DMS153 (cell line): ENCODE measurements around the gene INAFM1.
A peak's percentile ranks its signal among the peaks of the same experiment; 100 is the strongest.
"Not testable (repeated sequence)": the region's sequence is repeated elsewhere in the genome, so short reads cannot be mapped to it uniquely, and the experiment has no call there.

Experiments
- DNase-seq: peaks from one replicate; lab custom pipeline; 2025; lab: John Stamatoyannopoulos, UW

Gene INAFM1

DNA sequence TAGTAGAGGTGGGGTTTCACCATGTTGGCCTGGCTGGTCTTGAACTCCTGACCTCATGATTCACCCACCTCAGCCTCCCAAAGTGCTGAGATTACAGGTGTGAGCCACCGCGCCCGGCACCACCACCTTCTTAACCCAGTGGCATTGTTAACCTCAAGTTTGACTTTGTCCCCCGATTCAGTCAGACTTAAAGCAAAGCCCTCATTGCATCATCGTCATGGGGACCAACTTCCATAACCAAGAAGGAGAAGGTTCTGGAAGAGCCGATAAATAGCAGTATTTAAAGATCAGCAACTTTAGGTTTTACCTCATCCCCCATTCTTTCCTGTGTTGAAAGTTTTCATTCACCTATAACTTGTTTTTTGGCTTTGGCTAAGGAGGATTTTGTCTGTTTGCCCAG is 6.7 kb upstream of the INAFM1 start:
- no peak for DNase-seq

DNA sequence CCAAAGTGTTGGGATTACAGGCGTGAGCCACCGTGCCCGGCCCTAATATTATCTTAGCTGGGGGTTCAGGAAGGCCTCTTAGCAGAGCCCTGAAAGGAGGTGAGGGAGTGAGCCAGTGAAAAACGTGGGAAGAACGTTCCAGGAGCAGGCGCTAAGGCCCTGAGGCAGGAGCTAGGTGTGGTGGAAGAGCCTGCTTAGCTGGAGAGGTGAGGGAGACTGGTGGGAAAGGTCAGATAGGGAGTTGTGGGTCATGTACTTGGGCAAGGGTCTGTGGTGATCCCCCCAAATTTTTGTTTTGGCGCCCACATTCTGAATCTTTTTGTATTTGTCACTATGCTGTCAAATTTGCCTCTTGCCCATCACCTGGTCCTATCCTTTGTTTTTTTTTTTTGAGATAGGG is 5.1 kb upstream of the INAFM1 start:
- DNase-seq, result no peak

DNA sequence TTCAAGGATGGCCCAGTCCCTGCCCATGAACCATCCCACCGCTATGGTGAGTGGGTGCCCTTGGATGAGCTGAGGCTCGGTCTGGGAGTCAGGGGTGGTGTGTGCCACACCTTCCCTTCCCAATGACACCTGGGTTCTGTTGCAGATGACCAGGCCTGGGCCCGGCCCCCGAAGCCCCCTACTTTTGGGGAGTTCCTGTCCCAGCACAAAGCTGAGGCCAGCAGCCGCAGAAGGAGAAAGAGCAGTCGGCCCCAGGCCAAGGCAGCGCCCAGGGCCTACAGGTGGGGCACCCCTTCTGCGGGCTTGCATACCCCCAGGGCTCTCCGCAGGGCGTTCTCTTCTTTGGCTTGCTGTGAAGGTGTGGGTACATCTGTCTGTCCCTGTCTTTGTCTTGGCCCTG is 4.3 kb upstream of the INAFM1 start:
- DNase-seq, result no peak

DNA sequence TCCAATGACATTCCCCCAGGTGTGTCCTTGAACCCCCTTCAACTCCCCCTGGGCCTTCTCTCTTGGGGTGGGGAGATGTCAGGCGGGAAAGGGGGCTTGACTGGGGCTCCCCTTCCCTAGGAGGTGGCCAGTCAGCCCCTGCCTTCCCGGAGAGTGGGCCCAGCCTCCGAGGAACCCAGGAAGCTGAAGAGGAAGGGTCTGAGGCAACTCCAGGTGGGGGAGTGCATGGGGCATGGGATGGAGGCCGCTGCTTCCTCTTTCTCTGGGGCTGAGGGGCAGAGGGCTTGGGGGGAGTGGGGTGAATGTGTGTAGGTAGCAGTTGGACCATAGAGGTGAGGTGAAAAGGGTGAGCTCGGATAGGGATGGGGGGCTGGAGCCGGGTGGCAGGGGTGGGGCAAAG is 2.7 kb upstream of the INAFM1 start:
- no peak for DNase-seq

DNA sequence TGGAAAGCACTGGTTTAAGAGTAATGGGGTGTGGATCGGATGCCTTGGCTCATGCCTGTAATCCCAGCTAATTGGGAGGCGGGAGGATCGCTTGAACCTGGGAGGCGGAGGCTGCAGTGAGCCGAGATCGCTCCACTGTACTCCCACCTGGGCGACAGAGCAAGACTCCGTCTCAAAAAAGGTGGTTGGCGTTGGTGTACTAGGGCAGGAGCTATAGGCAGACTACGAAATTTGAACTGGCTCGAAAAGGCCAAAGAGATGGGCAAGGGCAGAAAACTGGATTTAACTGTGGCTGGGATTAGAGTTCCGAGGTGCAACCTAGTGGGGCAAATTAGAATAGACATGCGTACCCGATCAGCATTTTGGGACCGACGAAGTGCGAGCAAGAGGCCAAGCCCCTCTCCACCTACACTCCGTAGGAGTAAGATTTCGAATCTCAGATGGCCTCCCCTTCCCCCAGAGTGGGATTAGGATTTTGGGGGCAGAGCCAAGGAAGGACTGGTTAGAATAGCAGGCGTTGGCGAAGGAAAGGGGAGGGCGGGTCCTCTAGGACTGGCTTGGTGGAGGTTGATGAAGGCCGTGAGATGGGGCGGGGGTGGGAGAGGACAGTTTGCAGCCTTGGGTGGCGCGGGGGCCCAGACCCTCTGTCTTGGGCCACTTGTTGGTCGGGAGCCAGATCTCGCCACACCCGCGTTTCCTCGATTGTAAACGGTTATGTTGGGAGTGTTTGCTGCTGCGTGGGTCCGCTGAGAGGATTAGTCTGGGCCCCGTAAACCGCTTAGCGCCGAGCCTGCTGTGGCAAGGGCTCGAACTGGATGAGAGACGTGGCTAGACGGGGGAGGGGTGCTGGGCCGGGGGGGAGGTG is 2.0 kb upstream of the INAFM1 start:
- DNase-seq, result no peak

DNA sequence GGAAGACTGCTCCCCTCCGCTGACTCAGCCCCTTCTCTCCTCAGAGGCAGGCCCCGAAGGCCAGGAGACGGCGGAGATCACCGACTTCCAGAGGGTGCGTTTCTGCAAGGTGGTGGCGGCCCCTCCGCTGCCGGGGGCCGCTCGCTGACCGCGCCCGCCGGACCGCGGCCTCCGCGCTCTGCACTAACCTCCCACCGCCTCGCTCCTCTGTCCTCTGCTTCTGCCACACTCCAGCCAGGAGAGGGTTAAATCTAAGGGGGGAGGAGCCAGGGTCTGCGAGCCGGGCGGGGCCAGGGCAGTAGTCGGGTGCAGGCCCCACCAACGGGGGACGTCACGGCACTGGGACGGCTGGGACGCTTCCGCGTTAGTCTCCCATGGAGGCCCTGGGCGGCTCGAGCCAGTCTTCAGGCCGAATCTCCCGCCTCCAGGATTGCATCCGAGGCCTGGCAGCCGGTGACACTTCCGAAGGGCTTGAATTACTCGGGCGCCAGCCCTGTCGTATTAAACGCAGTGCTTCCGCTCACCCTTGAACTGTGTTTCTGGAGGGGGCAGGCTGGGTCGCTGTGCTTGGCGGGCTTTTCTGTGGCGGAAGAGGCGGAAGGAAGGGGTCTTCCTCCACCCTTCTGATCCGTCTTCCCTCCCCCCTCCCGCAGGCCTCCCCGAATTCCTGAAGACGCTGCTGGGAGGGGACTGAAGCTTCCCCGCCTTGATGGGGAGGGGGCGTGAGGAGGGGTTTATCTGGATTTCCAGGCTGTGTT is 1.2 kb upstream of the INAFM1 start:
- peak; percentile 84 for DNase-seq

DNA sequence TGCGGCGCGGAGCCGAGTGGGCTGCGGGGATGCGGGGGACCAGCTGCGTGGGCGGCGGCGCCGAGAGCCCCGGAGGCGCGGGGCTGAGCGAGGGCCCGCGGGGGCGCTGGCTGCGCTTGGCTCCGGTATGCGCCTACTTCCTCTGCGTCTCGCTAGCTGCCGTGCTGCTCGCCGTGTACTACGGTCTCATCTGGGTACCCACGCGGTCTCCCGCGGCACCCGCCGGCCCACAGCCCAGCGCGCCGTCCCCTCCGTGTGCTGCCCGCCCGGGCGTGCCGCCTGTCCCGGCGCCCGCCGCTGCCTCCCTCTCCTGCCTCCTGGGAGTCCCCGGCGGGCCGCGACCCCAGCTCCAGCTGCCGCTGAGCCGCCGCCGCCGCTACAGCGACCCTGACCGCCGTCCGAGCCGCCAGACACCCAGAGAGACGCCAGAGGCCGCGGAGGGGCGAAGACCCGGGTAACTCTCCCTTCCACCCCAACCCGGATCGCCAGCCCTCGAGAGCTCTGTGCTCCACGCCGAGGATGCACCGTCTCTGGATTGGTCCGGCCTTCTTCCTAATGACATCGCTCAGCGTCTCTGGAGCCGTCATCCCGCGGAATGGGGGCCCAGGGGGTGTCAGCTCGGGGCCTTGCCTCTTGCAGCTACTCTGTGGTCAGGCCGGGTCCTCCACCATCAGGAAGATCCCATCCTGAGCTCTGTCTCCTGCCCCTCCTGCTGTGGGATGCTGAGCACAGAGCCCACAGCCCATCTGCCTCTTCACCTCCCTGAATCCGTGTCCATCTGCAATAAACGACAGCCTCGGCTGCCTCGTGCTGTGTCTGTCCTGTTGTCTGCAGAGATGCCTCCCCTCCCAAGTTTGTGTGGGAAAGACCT is 441 bp downstream of the INAFM1 start:
- no peak for DNase-seq

DNA sequence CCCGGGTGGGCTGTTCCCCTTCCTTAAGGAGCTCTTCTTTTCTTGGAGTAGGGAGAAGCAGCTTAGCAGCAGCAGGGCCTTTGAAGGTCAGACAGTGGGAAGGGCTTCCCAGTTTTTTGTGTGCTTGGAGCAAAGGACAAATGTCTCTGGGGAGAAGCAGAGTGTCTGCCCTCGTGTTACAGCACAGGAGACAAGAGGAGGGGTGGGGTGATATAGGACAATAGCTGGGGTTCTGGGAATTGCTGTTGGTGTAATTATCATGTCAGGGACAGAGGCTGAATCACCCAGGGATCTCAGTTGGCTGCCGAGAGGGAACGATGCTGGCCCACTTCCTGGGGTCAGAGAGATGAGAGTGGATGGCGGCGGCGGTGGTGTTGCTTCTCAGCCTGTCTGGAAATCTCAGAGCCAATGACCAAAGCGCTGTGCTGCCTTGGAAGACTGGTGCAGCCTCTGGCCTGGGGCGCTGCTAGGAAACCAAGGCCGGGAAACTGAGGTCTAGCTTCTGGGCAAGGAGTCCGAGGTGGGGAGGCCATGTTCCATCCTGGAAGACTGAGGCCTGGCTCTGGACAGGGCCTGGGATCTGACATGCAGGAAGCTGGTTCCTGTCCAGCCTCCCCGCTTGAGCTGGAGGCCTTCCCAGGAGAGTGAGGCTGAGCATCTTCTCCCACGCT is 1.2 kb downstream of the INAFM1 start:
- DNase-seq, result peak; percentile 22

DNA sequence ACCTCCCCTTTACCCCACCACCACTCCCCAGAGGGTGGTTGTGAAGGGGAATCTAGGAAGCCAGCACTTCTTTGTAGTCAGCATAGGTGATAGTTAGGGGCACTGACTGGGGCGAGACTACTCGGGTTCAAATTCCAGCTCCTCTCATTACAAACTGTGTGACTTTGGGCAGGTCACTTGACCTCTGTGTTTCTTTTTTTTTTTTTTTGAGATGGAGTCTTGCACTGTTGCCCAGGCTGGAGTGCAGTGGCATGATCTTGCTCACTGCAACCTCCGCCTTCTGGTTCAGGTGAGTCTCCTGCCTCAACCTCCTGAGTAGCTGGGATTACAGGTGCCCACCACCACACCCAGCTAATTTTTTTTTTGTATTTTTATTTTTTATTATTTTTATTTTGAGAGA is 1.8 kb downstream of the INAFM1 start:
- DNase-seq, result not testable (repeated sequence)

DNA sequence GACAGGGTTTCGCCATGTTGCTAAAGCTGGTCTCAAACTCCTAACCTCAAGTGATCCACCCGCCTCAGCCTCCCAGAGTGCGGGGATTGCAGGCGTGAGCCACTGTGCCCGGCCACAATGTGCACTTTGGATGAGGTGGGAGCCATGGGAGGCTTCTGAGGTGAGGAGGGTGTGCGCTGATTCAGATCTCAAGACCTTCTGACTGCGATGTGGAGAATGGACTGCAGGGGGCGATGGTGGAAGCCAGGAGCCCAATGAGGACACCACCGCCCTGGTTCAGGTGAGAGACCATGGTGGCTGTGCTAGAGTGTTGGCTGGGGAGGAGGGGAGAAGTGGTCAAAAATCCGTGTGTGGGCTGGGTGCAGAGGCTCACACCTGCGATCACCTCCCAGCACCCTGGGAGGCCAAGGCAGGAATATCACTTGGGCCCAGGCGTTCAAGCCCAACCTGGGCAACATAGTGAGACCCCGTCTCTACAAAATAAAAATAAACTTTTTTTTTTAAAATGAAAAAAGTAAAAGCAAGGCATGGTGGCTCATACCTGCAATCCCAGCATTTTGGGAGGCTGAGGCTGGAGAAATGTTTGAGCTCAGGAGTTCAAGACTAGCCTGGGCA is 5.6 kb downstream of the INAFM1 start:
- DNase-seq, result no peak

DNA sequence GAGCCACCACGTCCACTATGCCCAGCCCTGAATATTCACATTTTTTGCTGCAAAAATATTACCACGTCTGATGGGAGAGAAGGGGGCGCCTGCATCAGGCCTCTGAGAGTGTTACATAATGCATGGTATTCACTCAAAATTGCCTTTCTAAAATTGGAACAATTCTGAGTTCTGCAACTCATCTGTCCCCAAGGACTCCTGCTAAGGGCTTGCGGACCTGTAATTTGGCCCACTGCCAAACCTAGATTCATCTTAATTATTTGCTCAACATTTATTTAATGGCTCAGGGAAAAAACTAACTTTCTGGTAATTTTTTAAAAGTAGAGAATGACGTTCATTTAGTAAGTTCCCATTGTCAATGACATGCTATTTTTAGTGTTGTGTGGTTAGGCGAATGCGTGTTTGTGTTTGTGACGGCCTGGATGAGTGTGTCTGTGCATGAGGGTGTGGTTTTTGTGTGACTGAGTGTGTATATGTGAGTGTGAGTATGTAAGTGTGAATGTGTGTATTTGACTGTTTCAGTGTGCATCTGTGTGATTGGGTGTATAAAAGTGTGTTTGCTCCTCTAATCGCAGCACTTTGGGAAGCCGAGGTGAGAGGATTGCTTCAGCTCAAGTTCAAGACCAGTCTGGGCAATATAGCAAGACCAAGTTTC is 8.8 kb downstream of the INAFM1 start:
- DNase-seq, result no peak

DNA sequence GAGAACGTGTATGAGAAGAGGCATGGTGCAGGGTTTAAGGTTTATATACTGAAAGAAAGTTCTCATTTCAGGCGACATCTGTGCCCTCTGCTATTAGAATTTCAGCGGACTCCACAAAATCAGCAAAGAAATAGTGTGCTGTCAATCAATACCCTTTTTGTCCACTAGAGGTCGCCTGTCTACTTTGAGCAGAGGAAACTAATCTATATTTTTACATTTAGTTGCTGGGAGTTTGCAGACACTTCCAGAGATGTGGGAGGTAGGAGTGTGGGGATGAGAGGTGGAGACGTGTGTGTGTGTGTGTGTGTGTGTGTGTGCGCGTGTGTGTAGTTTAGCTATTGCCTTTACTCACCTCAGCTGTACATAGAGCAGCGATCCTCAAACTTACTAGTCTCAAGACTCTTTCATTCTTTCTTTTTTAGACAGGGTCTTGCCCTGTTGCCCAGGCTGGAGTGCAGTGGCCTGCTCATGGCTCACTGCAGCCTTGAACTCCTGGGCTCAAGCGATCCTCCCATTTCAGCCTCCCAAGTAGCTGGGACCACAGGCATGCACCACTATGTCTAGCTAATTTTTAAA is 9.7 kb downstream of the INAFM1 start:
- peak; percentile 18 for DNase-seq

DNA sequence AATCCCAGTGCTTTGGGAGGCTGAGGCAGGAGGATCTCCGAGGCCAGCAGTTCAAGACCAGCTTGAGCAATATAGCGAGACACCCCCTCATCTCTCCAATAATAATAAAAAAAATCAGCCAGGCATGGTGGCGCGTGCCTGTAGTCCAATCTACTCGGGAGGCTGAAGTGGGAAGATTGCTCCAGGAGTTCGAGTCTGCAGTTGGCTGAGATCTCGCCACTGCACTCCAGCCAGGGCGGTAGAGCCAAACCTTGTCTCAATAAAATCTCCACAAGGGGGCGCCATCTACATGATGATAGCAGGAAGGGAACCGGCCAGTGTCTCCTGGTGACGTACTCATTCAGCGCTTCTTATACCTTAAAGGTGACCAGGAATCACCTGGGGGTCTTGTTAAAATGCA is 21.4 kb downstream of the INAFM1 start:
- DNase-seq, result peak; percentile 64

DNA sequence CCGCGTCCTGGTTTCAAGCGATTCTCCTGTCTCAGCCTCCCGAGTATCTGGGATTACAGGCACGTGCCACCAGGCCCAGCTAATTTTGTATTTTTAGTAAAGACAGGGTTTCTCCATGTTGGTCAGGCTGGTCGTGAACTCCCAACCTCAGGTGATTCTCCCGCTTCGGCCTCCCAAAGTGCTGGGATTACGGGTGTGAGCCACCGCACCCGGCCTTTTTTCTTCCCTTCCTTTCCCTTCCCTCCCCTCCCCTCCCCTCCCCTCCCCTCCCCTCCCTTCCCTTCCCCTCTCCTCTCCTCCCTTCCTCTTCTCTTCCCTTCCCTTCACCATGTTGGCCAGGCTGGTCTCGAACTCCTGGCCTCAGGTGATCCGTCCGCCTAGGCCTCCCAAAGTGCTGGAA is 26.2 kb downstream of the INAFM1 start:
- not testable (repeated sequence) for DNase-seq

DNA sequence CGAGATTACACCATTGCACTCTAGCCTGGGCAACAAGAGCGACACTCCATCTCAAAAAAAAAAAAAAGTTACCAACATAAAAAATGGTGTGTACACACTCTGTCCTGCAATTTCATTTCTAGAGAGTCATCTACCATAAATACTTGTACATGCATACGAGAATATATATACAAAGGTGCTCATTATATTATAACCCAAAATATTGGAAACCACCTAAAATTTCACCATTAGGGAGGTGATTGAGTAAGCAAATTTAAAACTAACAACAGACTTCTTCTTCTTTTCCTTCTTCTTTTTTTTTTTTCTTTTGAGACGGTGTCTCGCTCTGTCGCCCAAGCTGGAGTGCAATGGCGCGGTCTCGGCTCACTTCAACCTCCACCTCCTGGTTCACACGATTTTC is 27.6 kb downstream of the INAFM1 start:
- DNase-seq, result no peak

DNA sequence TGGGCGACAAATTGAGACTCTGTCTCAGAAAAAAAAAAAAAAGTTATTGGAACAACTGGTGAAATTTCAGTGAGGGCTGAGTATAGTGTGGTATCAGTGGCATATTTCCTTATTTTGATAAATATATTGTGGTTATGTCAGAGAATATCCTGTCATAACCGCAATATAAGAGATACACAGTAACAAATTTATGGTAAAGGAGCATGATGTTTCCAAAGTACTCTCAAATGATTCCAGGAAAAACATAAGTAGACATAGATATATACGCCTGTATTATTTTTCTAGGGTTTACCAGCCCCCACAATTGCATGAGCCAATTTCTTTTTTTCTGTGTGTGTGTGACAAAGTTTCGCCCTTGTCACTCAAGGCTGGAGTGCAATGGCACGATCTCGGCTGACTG is 29.3 kb downstream of the INAFM1 start:
- DNase-seq, result no peak

DNA sequence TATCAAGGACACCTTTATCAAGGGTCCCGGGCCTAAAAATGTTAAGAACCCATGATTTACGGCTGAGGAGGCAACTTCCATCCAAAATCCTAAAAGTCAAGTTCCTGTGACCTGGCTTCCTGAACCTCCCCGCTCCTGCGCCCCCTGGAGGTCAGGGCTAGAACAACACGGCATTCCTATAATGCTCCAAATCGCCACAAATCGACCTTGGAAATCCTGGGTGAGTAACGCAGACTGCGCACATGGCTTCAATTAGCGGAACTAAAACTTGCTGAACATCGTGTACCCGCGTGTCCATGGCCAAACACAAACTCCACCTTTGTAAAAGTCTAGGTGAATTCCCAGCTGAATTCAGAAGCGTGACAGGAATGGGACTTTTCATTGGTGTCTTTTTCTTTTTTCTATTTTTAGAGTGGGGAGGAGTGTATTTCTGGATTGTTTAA is 30.6 kb downstream of the INAFM1 start:
- DNase-seq, result peak; percentile 1

DNA sequence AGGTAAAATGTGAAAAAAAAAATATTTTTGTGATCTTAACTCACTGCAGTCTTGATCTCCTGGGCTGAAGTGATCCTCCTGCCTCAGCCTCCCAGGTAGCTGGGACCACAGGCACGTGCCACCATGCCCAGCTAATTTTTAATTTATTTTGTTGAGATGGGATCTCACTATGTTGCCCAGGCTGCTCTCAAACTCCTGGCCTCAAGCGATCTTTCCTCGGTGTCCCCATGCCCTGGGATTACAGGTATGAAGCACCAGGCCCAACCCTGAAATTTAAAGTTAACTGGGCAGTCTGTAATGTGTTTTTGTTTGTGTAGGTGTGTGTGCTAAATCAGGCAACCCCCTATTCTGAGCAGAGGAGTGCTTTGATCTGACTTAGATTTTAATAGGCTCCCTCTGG is 31.6 kb downstream of the INAFM1 start:
- DNase-seq, result no peak

DNA sequence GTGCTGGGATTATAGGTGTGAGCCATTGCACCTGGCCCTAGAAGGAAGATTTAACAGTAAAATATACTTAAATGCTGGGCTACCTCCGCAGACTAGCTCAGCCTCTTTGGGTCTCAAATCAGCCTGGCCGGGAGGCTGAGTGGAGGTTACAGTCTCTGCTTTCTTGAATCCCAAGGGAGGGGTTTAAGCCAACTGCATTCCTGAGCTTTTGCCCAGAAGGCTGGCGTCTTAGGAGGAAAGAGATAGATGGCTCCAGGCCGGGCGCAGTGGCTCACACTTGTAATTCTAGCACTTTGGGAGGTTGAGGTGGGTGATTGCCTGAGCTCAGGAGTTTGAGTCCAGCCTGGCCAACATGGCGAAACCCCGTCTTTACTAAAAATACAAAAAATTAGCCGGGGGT is 34.4 kb downstream of the INAFM1 start:
- DNase-seq, result no peak

DNA sequence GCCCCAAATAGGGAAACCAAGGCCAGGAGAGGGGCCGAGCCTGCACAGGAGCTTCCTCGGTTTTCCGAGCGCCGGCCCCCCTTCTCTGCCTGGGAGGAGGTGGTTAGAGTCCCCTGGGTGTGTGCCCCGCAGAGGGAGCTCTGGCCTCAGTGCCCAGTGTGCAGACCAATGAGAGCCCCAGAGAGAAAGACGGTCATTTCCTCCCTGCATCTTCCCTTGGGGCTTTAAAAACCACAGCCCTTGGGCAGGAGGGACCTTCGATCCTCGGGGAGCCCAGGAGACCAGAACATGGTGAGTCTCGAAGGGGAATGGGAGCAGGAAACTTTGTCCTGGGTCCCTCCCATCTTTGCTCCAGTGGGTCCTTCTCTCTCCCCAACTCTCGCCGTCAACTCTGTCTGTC is 34.9 kb downstream of the INAFM1 start, which contains the start of gene C5AR1:
C5AR1 (plus strand) TSS at position 254 of the 400 bp plus-strand sequence; CDS start at position 289, 35 bp downstream.
- no peak for DNase-seq
